Activated naive CD8-positive, alpha-beta T cell treated with anti-CD3 and anti-CD28 coated beads for 36 hours (primary cell): ENCODE results near the gene SH2D4B. TPM values are rescaled to one million over a fixed set of nuclear protein-coding genes. Genes with fewer than 3 reads are reported as not detected.
A peak's percentile ranks its signal among the peaks of the same experiment; 100 is the strongest.

ENCODE experiments used
- DNase-seq: peaks from one replicate; pipeline ENCODE4 v3.0.0; 2021
- H3K27ac Mint-ChIP-seq: one replicate; pipeline ENCODE4 v1.8.0; 2022; ENCODE audit warnings: mild to moderate bottlenecking, moderate library complexity, mixed read lengths
- H3K27me3 Mint-ChIP-seq: one replicate; pipeline ENCODE4 v1.8.0; 2022; ENCODE audit warnings: mild to moderate bottlenecking, mixed read lengths
- H3K36me3 Mint-ChIP-seq: one replicate; pipeline ENCODE4 v1.8.0; 2021; ENCODE audit warnings: mild to moderate bottlenecking, mixed read lengths
- H3K4me1 Mint-ChIP-seq: one replicate; pipeline ENCODE4 v1.8.0; 2021; ENCODE audit warnings: mixed read lengths
- H3K4me3 Mint-ChIP-seq: one replicate; pipeline ENCODE4 v1.8.0; 2022; ENCODE audit warnings: mild to moderate bottlenecking, moderate library complexity, mixed read lengths
- H3K9me3 Mint-ChIP-seq: one replicate; pipeline ENCODE4 v1.8.0; 2022; ENCODE audit warnings: mixed read lengths
- total RNA-seq, 2 experiments: library from RNA; stranded (reverse); gene quantifications; one replicate each; pipeline ENCODE4 v1.2.3, GENCODE V29; 2021

SH2D4B gene
- total RNA-seq, 2 experiments from 2014 or later, result 0.08 to 0.18 TPM

GRCh38 chr10:80501381-80501912, 36.3 kb upstream of the SH2D4B start:
- no peak for DNase-seq
- Mint-ChIP-seq H3K4me1 (peaks cover 92% of the 10 kb centered on the region), H3K27ac (peak overlapping the region; percentile 96), H3K27me3 (no peaks in the 10 kb centered on the region), H3K36me3 (peaks cover 26% of the 10 kb centered on the region), H3K4me3 (no peak overlapping the region), H3K9me3 (peaks cover 7% of the 10 kb centered on the region)

- DNase-seq, result no peak
- H3K4me3 Mint-ChIP-seq, result no peak overlapping the region
- peaks cover 20% of the 10 kb centered on the region for H3K36me3 Mint-ChIP-seq
- no peaks in the 10 kb centered on the region for H3K27me3 Mint-ChIP-seq
- peaks cover under 1% of the 10 kb centered on the region for H3K9me3 Mint-ChIP-seq
- peaks cover 86% of the 10 kb centered on the region for H3K4me1 Mint-ChIP-seq
- H3K27ac Mint-ChIP-seq, result peak overlapping the region; percentile 96
These were observed 35.7 kb upstream of the SH2D4B start for GRCh38 chr10:80501913-80502521.

GRCh38 chr10:80502621-80503583, 34.8 kb upstream of the SH2D4B start:
- H3K27ac Mint-ChIP-seq, result peak overlapping the region; percentile 96
- no peak for DNase-seq
- H3K4me1 Mint-ChIP-seq, result peaks cover 79% of the 10 kb centered on the region
- no peak overlapping the region for H3K4me3 Mint-ChIP-seq
- no peaks in the 10 kb centered on the region for H3K27me3 Mint-ChIP-seq
- no peaks in the 10 kb centered on the region for H3K9me3 Mint-ChIP-seq
- H3K36me3 Mint-ChIP-seq, result peaks cover 20% of the 10 kb centered on the region

- Mint-ChIP-seq H3K36me3 (peaks cover 20% of the 10 kb centered on the region), H3K9me3 (no peaks in the 10 kb centered on the region), H3K27ac (peak overlapping the region; percentile 96), H3K4me1 (peaks cover 75% of the 10 kb centered on the region), H3K27me3 (no peaks in the 10 kb centered on the region), H3K4me3 (no peak overlapping the region)
- DNase-seq, result no peak
These were observed 34.0 kb upstream of the SH2D4B start for GRCh38 chr10:80503584-80504157.

GRCh38 chr10:80504158-80504811, 33.4 kb upstream of the SH2D4B start:
- Mint-ChIP-seq H3K36me3 (peaks cover 20% of the 10 kb centered on the region), H3K4me3 (no peak overlapping the region), H3K4me1 (peaks cover 70% of the 10 kb centered on the region)

GRCh38 chr10:80504897-80505465, 32.7 kb upstream of the SH2D4B start:
- peaks cover 64% of the 10 kb centered on the region for H3K4me1 Mint-ChIP-seq
- DNase-seq, result no peak
- H3K27me3 Mint-ChIP-seq, result no peaks in the 10 kb centered on the region
- peaks cover 25% of the 10 kb centered on the region for H3K36me3 Mint-ChIP-seq
- H3K4me3 Mint-ChIP-seq, result peak overlapping the region; percentile 23
- H3K27ac Mint-ChIP-seq, result peak overlapping the region; percentile 96
- H3K9me3 Mint-ChIP-seq, result no peaks in the 10 kb centered on the region

More at GRCh38 chr10:80504158-80504811, 33.4 kb upstream of the SH2D4B start:
- DNase-seq, result no peak
- Mint-ChIP-seq H3K27ac (peak overlapping the region; percentile 96), H3K27me3 (no peaks in the 10 kb centered on the region), H3K9me3 (no peaks in the 10 kb centered on the region)

GRCh38 chr10:80506189-80506575, 31.5 kb upstream of the SH2D4B start:
- DNase-seq, result no peak
- Mint-ChIP-seq H3K4me3 (no peak overlapping the region), H3K36me3 (peaks cover 28% of the 10 kb centered on the region), H3K9me3 (no peaks in the 10 kb centered on the region), H3K27ac (peak overlapping the region; percentile 67), H3K4me1 (peaks cover 60% of the 10 kb centered on the region), H3K27me3 (no peaks in the 10 kb centered on the region)

- Mint-ChIP-seq H3K27ac (no peak overlapping the region), H3K27me3 (no peaks in the 10 kb centered on the region), H3K9me3 (no peaks in the 10 kb centered on the region), H3K36me3 (peaks cover 28% of the 10 kb centered on the region), H3K4me1 (peaks cover 57% of the 10 kb centered on the region), H3K4me3 (no peak overlapping the region)
- no peak for DNase-seq
These were observed 30.7 kb upstream of the SH2D4B start for GRCh38 chr10:80506836-80507487.

GRCh38 chr10:80509108-80509402, 28.6 kb upstream of the SH2D4B start:
- Mint-ChIP-seq H3K4me3 (no peak overlapping the region), H3K4me1 (peaks cover 40% of the 10 kb centered on the region), H3K36me3 (peaks cover 34% of the 10 kb centered on the region), H3K27me3 (no peaks in the 10 kb centered on the region), H3K9me3 (no peaks in the 10 kb centered on the region), H3K27ac (no peak overlapping the region)
- DNase-seq, result no peak

GRCh38 chr10:80509403-80510161, 28.1 kb upstream of the SH2D4B start:
- Mint-ChIP-seq H3K27ac (peak overlapping the region; percentile 65), H3K27me3 (no peaks in the 10 kb centered on the region), H3K4me3 (no peak overlapping the region), H3K9me3 (no peaks in the 10 kb centered on the region), H3K4me1 (peaks cover 35% of the 10 kb centered on the region), H3K36me3 (peaks cover 34% of the 10 kb centered on the region)
- no peak for DNase-seq

GRCh38 chr10:80512031-80512526, 25.6 kb upstream of the SH2D4B start:
- Mint-ChIP-seq H3K27ac (peak overlapping the region; percentile 87), H3K36me3 (peaks cover 31% of the 10 kb centered on the region), H3K4me1 (peaks cover 29% of the 10 kb centered on the region), H3K4me3 (no peak overlapping the region), H3K27me3 (no peaks in the 10 kb centered on the region), H3K9me3 (no peaks in the 10 kb centered on the region)
- no peak for DNase-seq

GRCh38 chr10:80513106-80513505, 24.6 kb upstream of the SH2D4B start:
- peaks cover 29% of the 10 kb centered on the region for H3K36me3 Mint-ChIP-seq
- peak overlapping the region; percentile 60 for H3K27ac Mint-ChIP-seq
- DNase-seq, result no peak
- H3K9me3 Mint-ChIP-seq, result no peaks in the 10 kb centered on the region
- H3K4me1 Mint-ChIP-seq, result peaks cover 28% of the 10 kb centered on the region
- no peak overlapping the region for H3K4me3 Mint-ChIP-seq
- no peaks in the 10 kb centered on the region for H3K27me3 Mint-ChIP-seq

- peaks cover 28% of the 10 kb centered on the region for H3K36me3 Mint-ChIP-seq
- DNase-seq, result no peak
- H3K27me3 Mint-ChIP-seq, result no peaks in the 10 kb centered on the region
These were observed 22.2 kb upstream of the SH2D4B start for GRCh38 chr10:80515511-80515910.

More at GRCh38 chr10:80515511-80515910, 22.2 kb upstream of the SH2D4B start:
- H3K27ac Mint-ChIP-seq, result no peak overlapping the region
- H3K9me3 Mint-ChIP-seq, result no peaks in the 10 kb centered on the region
- no peak overlapping the region for H3K4me3 Mint-ChIP-seq
- H3K4me1 Mint-ChIP-seq, result peaks cover 39% of the 10 kb centered on the region
